Esophagus squamous epithelium (tissue), 4 donors: ENCODE results near the gene OR56A3.

ENCODE experiments used
- POLR2A ChIP-seq, 4 donors: fragments of 450-650 bp; IDR thresholded peaks; one replicate each; pipeline ENCODE4 v1.6.1; 2017; ENCODE audit warnings: antibody characterized with exemption in 4 of 4, mild to moderate bottlenecking in 4 of 4, moderate library complexity in 3 of 4
- TF ChIP-seq, protein P1 (sequence below), 6 experiments: fragments of 450-650 bp in 4 of 6; fragments of 200-600 bp in 2 of 6; sonication (generic) in 2 of 6; IDR thresholded peaks; one replicate each; pipeline ENCODE4 v1.5.1; 2016 to 2019; ENCODE audit warnings: antibody characterized with exemption in 6 of 6, mild to moderate bottlenecking in 4 of 6, moderate library complexity in 4 of 6

DNA sequence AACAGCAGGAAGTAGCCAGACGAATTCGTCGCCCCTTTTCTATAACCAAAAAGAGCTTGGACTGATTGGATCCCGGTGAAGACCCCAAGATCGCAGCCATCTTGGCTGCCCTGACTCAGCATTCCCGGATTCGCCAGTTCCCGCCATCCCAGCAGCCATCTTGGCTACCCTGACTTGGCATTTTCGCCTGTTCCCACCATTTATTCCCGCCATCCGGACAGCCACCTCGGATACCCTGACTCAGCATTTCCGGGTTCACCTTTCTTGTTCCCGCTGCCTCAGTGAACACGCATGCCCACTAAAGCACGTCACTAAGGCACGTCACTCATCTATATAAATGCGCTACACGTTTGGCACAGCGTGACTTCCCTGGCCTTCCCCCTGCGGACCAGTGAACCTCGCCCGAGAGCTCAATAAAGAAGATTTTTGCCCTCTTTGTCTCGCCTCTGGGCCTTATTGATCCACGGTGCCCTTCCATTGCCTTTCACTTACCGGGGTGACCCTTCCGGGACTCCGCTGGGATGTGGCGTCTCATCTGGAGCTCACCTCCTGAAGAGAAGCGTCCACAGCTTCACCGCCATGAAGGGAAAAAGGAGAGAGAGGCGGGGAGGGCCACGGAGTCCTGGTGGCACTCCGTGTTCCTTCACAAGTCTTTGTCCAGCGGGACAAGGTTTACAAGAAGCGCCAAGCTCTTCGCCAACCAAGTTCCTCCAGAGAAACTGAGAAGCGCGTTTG is 4.0 kb upstream of the OR56A3 start:
- TF ChIP-seq, protein P1, sequence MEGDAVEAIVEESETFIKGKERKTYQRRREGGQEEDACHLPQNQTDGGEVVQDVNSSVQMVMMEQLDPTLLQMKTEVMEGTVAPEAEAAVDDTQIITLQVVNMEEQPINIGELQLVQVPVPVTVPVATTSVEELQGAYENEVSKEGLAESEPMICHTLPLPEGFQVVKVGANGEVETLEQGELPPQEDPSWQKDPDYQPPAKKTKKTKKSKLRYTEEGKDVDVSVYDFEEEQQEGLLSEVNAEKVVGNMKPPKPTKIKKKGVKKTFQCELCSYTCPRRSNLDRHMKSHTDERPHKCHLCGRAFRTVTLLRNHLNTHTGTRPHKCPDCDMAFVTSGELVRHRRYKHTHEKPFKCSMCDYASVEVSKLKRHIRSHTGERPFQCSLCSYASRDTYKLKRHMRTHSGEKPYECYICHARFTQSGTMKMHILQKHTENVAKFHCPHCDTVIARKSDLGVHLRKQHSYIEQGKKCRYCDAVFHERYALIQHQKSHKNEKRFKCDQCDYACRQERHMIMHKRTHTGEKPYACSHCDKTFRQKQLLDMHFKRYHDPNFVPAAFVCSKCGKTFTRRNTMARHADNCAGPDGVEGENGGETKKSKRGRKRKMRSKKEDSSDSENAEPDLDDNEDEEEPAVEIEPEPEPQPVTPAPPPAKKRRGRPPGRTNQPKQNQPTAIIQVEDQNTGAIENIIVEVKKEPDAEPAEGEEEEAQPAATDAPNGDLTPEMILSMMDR (IDR thresholded peaks at IDR 0.05): no peak
- no peak for TF ChIP-seq POLR2A (IDR thresholded peaks at IDR 0.05)
